Fibroblast of lung (primary cell): Measurements from ENCODE around the gene TCP11.

Experiments
- EZH2 ChIP-seq: IDR thresholded peaks from 2 replicates; pipeline ENCODE4 v1.5.1; 2012; ENCODE audit warnings: low read length, control low read depth, mild to moderate bottlenecking; ENCODE audit errors: missing control alignments
- TF ChIP-seq, protein P1 (sequence below), 2 donors: IDR thresholded peaks in 1 of 2; conservative IDR thresholded peaks in 1 of 2; 1 replicate in 1 of 2; 2 replicates in 1 of 2; pipeline ENCODE4 v1.5.1; 2011 to 2012; ENCODE audit warnings: low read length in 2 of 2, control low read depth in 1 of 2, inconsistent platforms in 1 of 2, low read depth in 1 of 2, mild to moderate bottlenecking in 1 of 2

DNA sequence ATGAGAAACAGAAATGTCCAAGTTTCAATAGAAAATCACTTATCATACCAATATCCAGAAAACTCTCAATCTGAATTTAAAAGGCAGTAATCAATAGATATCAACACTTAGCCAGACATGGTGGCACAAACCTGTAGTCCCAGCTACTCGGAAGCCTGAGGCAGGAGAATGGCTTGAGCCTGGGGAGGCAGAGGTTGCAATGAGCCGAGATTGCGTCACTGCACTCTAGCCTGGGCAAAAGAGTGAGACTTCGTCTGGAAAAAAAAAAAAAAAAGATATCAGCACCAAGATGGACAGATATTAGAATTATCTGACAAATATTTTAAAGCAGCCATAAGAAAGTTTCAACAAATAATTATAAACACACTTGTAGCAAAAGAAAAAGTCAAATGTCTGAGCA, 47.0 kb downstream of the TCP11 start:
- TF ChIP-seq, protein P1, sequence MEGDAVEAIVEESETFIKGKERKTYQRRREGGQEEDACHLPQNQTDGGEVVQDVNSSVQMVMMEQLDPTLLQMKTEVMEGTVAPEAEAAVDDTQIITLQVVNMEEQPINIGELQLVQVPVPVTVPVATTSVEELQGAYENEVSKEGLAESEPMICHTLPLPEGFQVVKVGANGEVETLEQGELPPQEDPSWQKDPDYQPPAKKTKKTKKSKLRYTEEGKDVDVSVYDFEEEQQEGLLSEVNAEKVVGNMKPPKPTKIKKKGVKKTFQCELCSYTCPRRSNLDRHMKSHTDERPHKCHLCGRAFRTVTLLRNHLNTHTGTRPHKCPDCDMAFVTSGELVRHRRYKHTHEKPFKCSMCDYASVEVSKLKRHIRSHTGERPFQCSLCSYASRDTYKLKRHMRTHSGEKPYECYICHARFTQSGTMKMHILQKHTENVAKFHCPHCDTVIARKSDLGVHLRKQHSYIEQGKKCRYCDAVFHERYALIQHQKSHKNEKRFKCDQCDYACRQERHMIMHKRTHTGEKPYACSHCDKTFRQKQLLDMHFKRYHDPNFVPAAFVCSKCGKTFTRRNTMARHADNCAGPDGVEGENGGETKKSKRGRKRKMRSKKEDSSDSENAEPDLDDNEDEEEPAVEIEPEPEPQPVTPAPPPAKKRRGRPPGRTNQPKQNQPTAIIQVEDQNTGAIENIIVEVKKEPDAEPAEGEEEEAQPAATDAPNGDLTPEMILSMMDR (conservative IDR thresholded peaks at IDR 0.05 in 1 of 2, IDR thresholded peaks at IDR 0.05 in 1 of 2; ENCODE audit: low read depth in 1 of 2, low read length in 2 of 2), result no peak
- no peak for TF ChIP-seq EZH2
